GM21717 (cell line): ENCODE results near the gene ESYT2.
"Not testable (repeated sequence)": the region's sequence is repeated elsewhere in the genome, so short reads cannot be mapped to it uniquely, and the experiment has no call there.

Source experiments
- ATAC-seq: cut with Tn5 transposase; IDR thresholded peaks from one replicate; pipeline ENCODE4 v1.9.1; 2021; ENCODE audit warnings: mild to moderate bottlenecking, moderate library complexity; ENCODE audit not compliant: unreplicated experiment

ESYT2 gene, protein sequence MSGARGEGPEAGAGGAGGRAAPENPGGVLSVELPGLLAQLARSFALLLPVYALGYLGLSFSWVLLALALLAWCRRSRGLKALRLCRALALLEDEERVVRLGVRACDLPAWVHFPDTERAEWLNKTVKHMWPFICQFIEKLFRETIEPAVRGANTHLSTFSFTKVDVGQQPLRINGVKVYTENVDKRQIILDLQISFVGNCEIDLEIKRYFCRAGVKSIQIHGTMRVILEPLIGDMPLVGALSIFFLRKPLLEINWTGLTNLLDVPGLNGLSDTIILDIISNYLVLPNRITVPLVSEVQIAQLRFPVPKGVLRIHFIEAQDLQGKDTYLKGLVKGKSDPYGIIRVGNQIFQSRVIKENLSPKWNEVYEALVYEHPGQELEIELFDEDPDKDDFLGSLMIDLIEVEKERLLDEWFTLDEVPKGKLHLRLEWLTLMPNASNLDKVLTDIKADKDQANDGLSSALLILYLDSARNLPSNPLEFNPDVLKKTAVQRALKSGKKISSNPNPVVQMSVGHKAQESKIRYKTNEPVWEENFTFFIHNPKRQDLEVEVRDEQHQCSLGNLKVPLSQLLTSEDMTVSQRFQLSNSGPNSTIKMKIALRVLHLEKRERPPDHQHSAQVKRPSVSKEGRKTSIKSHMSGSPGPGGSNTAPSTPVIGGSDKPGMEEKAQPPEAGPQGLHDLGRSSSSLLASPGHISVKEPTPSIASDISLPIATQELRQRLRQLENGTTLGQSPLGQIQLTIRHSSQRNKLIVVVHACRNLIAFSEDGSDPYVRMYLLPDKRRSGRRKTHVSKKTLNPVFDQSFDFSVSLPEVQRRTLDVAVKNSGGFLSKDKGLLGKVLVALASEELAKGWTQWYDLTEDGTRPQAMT

DNA sequence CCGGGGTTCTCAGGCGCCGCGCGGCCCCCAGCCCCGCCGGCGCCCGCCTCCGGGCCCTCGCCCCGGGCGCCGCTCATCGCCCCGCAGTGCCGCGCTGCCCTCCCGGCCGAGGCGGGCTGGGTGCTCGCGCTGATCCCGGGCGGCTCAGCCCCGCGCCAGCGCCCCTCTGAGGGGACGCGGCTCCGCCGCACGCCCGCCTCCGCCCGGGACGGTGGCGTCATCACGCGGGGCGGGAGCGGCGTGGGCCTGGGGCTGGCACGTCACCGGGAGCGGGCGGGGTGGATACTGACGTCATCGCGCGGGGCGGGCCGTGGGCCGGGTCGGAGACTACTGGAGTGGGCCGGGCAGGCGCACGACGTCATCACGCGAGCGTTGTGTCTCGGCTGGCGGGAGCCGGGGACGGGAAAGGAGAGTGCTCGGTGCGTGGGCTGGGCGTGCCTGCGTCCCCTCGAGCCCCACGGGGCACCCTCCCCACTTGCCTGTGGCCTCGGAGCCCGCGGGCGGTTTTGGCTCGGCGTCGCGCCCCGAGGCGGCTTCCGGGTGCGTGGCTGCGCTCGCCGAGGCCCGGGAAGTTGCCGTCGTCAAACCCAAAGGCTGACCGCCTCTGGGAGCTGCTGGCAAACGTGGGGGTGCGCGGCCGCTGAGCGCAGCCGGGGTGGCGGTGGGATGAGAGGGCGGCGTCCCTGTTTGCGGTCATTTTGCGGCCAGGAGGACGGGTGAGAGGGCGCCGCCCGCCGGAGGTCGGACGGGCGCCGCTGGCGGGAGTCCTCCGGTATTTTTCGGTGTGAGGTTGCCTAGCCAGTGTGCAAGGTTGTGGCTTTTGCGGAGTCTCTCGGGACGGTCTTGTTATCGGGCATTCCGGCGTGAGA is at the start of gene ESYT2:
ESYT2 (minus strand) TSS at position 168 of the 869 bp plus-strand sequence; CDS start at position 77, 91 bp downstream.
- ATAC-seq = peak; percentile 86

DNA sequence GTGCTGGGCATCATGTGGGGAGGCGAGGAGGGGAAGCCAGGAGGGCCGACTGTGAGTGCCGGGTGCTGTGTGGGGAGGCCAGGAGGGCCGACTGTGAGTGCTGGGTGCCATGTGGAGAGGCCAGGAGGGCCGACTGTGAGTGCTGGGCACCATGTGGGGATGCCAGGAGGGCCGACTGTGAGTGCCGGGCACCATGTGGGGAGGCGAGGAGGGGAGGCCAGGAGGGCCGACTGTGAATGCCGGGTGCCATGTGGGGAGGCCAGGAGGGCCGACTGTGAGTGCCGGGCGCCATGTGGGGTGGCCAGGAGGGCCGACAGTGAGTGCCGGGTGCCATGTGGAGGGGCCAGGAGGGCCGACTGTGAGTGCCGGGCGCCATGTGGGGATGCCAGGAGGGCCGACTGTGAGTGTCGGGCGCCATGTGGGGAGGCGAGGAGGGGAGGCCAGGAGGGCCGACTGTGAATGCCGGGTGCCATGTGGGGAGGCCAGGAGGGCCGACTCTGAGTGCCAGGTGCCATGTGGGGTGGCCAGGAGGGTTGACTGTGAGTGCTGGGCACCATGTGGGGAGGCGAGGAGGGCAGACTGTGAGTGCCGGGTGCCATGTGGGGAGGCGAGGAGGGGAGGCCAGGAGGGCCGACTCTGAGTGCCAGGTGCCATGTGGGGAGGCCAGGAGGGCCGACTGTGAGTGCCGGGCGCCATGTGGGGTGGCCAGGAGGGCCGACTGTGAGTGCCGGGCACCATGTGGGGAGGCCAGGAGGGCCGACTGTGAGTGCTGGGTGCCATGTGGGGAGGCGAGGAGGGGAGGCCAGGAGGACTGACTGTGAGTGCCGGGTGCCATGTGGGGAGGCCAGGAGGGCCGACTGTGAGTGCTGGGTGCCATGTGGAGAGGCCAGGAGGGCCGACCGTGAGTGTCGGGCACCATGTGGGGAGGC is 49.1 kb upstream of the ESYT2 start:
- ATAC-seq = not testable (repeated sequence)

DNA sequence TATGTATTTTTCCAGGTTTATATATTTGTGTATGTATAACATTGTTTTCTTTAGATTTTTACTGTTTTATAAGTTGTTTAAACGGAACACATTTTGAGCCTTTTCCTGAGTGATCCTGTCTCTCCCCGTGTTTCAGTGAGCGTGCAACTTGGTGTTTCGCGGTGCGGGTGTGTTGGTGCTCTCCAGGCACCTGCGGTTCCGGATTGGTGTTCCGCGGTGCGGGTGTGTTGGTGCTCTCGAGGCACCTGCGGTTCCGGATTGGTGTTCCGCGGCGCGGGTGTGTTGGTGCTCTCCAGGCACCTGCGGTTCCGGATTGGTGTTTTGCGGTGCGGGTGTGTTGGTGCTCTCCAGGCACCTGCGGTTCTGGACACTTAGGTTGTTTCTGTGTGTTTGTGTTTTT is 47.7 kb upstream of the ESYT2 start:
- no peak for ATAC-seq

DNA sequence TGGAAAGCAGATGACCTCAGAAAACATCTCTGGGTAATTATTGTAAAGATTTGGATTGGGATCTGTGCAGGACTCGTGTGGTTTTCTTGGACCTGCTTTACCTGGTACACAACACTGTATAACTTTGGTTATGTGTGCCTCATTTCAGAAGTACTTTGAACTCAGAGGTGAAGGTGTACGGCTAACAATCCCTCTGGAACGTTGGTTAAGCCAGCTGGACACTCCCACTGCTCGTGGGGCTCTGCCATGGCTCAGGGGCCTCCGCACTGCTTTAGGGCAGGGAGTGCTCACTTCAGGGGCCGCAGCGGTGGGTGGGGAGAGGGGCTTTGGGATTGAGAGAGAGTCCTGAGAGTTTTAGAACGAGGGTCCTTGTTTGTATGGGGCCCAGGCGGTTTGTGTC is 40.6 kb upstream of the ESYT2 start:
- ATAC-seq = no peak

DNA sequence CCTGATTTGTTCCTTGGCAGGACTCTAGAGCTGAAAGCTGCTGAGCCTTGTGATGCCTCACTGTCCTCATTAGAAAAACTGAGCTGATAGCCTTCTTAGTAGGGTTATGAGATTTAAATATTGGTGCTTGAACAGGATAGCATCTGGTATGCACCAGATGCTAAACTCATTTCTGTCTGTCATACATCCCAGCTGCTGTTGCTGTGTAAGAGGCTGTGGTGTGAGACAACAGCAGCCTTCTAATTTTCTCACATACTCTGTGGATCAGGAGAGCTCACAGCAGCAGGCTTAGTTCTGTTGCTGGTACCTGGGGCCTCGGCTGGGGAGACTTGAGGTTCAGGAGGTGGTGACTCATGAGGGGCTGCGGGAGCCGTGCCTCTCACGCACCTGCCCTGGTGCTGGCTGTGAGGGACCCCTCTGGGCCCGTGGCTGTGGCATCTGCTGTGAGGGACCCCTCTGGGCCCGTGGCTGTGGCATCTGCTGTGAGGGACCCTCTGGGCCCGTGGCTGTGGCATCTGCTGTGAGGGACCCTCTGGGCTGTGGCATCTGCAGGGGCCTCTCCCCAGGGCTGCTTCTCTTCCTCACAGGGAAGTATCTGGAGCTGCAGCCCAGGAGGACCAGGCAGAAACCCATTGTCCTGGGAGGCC is 39.6 kb upstream of the ESYT2 start:
- no peak for ATAC-seq

DNA sequence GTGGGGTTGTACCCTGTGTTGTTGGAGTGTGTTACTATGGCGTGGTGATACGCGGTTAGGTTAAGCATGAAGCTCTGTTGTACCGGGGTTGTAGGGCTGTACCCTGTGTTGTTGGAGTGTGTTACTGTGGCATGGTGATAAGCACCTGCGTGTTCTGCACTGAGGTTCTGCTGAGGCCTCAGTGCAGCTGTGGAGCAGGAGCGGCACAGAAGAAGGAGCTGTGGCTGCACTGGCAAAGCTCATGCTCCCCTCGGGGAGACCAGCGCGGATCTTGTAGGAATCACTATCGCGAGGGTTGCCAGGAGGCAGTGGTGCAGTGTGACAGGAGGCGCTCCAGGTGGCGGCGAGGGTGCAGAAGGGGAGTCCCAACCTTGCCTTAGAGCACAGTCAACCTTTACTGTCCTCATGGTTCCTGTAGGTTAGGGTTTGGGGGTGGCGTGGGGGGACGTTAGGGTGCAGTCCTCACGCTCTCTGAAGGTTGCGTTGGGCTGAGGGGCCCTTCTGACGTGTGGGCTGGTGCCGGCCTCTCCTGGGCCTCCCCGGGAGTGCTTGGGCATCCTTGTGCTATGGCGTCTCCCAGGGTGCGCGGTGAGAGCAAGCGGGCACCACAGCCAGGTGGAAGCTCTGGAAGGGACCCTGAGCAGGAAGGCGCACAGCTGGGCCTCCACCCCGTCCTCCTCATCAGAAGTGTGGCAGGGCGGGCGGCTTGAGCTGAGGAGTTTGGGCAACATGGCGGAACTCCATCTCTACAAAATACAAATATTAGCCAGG is 38.1 kb upstream of the ESYT2 start:
- ATAC-seq = no peak

DNA sequence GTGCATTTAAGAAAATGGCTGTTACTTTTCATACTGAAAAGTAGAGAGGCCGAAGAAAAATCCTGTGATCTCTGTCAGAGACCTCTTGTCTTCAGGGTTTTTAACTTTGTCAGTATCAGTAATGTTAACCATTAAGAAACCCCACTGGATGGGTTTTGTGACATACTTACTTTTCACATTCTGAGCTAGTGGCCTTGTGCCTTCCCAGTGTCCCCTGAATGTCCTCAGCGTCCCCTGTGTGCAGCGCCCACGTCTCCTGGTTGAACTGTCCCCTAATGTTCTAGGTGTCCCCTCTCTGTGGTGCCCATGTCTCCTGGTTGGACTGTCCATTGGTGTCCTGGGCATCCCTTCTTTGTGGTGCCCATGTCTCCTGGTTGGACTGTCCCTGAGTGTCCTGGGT is 36.7 kb upstream of the ESYT2 start:
- ATAC-seq = no peak

DNA sequence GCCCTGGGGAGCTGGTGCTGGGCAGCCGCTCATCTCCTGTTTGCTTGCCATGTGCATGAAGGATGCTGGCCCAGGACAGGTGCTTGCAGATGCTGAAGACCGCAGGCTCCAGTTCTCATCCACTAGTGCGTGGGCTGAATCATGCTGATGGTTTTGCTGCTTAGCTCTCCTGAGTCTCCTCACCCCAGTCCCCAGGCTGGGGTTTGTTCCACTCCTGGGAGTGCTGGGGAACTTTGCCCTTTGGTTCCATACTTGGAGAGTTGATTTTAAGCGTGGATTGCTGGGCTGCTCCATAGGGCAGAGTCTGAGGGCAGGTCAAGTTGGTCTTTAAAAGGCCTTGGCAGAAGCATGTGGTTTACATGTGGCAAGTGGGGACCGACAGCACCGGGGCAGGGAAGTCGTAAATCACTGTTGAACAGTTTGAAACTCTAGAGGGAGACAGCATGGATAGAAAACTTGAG is 36.2 kb upstream of the ESYT2 start:
- ATAC-seq = no peak

DNA sequence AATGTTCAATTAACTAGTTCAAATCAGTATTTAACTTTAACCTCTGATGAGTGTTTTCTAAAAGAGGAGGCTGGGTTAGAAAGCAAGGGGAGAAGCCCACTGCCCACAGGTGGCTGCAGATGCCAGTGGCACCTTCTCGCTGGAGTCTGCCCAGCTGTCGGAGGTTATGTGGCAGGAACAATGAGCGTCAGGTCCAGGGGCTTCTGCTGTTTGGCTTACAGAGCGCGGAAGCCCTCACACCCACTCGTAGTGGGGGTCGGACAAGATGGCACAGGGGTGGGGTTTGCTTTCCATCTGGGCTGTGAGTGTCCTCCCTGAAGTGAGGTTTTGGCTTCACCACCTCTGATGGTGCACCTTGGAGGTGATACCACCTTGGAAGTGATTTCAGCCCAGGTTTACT is 35.5 kb upstream of the ESYT2 start:
- ATAC-seq = no peak

DNA sequence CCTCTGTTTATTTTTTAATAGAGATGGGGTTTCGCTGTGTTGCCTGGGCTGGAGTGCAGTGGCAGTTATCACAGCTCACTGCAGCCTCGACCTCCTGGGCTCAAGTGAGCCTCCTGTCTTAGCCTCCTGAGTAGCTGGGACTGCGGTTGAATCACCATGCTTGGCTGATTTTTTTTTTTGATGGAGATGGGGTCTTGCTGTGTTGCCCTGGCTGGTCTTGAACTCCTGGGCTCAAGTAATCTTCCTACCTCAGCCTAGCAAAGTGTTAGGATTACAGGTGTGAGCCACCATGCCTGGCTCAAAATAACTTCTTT is 35.2 kb upstream of the ESYT2 start:
- ATAC-seq = no peak

DNA sequence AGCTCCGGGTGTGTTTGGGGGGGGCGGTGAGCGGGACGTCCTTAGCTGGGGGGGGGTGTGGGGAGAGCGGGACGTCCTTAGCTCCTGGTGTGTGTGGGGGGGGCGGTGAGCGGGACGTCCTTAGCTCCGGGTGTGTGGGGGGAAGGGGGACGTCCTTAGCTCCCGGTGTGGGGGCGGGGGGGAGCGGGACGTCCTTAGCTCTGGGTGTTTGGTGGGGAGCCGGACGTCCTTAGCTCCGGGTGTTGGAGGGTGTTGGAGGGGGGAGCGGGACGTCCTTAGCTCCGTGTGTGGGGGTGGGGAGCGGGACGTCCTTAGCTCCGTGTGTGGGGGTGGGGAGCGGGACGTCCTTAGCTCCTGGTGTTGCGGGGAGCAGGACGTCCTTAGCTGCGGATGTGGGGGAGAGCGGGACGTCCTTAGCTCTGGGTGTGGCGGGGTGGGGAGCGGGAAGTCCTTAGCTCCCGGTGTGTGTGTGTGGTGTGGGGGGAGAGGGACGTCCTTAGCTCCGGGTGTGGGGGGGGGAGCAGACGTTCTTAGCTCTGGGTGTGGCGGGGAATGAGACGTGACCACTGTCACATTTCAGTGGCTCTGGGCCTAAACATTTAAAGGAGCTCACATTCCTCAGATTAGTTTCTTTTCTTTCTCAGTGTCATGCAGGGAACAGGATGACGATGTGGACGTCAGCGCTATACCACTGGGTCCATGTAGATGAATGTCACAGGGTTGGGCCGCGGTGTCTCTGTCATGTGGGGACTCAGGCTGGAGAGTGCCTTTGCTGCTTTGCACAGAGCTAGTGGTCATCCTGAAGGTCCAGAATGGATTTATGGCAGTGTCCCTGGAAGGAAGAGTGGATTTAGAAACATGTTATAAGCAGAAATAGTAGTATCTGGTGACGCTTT is 34.5 kb upstream of the ESYT2 start:
- peak; percentile 36 for ATAC-seq

DNA sequence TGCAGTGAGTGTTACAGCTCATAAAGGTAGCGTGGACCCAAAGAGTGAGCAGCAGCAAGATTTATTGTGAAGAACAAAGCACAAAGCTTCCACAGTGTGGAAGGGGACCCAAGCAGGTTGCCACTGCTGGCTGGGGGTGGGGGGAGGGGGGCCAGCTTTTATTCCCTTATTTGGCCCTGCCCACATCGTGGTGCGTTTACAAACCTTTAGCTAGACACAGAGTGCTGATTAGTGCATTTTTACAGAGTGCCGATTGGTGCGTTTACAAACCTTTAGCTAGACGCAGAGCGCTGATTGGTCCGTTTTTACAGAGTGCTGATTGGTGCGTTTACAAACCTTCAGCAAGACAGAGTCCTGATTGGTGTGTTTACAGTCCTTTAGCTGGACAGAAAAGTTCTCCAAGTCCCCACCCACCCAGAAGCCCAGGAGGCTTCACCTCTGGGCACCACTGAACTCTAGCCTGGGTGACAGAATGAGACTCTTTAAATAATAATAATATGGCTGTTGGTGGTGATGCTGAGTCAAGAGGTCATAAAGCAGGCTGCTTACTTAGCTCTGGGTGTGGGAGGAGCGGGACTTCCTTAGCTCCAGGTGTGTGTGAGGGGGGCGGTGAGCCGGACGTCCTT is 33.8 kb upstream of the ESYT2 start:
- ATAC-seq = peak; percentile 62

DNA sequence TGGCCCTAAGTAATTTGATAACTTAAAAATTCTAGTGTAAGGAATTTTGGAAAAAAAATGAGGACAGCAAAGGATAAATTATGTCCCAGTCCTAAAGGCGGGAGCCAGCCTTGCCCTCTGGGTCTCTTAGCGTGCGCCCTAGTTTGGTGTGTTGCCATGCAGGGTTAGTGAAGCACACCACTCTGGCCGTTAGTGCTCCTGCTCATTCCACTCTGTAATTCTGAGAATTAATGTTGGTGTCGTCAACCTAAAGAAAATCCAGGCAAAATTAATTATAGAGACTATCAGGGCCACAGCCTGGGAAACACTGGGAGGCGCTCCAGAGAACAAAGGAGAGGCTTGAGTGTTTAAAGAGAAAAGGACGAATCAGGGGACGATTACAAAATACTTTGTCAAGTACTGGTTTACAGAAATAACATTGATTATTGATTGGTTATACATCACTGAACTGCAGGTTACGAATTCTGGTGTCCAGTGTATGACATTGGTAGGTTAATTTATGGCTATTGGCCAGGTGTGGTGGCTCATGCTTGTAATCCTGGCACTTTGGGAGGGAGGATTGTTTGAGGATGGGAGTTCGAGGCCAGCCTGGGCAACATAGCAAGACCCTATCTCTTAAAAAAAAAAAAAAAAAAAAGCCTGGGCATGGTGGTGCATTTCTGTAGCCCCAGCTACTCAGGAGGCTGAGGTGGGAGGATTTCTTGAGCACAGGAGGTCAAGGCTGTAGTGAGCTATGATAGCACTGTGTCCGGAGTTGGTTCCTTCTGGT is 32.8 kb upstream of the ESYT2 start:
- no peak for ATAC-seq

DNA sequence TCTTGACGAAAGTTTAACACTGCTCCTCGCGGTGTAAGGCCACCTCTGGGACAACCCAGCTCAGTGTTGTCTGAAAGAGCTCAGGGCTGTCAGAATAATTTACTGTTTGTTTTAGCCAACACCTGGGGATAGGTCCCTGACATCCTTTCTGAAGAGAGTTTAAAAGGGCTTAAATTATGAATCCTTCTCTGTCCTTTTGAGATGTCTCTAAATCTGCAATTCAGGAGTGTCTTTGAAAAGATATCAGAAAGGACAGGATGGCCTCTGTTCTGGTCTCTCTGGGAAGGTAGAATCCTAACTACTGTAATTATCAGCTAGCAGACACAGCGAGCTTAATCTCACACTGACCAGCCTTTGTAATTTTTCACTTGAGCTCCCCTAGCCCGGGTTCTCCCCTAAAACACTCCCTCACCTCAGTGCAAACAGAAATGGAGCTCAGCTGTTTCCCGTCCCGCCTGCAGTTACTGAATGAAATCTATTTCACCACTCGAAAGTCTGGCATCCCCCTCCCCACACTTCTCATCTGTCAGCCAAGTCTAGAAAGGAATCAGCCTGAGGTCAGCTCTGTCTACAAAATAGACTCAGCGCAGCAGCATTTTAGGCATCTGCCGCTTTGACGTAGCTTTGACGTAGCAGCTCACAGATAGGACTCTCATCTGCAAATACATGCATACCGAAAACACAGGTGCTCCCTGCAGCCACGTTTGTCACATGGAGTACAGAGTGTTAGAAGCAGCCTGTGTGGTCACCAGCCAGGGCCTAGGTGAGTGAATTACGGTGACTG is 31.9 kb upstream of the ESYT2 start:
- ATAC-seq = no peak

DNA sequence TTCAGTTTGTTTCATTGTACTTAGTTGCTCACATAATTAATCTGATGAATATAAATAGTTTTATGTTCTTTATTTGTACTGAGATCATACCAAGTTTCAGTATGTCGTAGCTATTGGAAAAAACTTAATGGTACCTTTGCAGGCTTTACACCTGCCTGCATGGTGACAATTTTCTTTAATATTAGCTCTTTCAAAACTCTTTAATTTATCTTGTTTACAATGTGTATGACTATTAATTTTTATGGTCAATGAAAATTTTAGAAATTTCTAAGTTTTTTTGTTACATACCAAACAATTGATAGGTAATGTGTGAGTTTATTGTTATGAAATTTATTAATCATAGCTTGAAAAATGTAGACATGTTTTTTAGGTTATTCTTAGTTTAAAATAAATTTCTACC is 31.1 kb upstream of the ESYT2 start:
- ATAC-seq = no peak
